ENCODE results near the gene PCSK4.
A peak's percentile ranks its signal among the peaks of the same experiment; 100 is the strongest.
"Not testable (repeated sequence)": the region's sequence is repeated elsewhere in the genome, so short reads cannot be mapped to it uniquely, and the experiment has no call there.

PCSK4 gene

GRCh38 chr19:1490311-1491113, at the start of gene PCSK4:
TSS of gene PCSK4 (minus strand) at chr19:1490350. CDS start at chr19:1490346, 4 bp downstream.
- DNase-seq (ENCODE audit: low spot score), result peak; percentile 96

DNA sequence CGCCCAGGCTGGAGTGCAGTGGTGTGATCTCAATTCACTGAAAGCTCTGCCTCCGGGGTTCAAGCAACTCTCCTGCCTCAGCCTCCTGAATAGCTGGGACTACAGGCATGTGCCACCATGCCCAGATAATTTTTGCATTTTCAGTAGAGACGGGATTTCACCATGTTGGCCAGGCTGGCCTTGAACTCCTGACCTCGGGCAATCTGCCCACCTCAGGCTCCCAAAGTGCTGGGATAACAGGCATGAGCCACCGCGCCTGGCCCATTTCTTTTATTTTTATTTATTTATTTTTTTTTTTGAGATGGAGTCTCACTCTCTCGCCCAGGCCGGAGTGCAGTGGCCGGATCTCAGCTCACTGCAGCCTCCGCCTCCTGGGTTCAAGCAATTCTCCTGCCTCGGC, 49.6 kb upstream of the PCSK4 start:
- not testable (repeated sequence) for DNase-seq (ENCODE audit: low spot score)

DNA sequence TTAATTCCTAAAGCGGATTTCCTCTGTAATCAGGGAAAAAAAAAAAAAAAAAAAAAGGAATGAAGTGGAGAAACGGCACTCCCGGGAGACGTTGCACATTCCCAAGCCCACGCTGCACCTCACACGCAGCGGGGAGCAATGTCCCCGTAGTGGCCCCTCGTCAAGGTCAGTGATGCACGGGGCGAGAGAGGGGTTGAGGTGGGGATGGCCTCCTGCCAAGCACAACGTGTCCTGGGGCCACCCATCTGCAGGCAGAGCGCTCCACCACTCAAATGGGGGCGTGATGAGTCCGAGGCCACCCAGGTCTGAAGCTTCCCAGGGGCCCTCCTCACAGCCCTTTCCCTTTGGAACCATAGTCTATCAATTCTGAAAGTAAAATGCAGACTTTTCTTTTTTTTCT, 48.8 kb upstream of the PCSK4 start:
- no peak for DNase-seq (ENCODE audit: low spot score)

- not testable (repeated sequence) for DNase-seq (ENCODE audit: low spot score)
Observed at GRCh38 chr19:1535699-1536098, 45.5 kb upstream of the PCSK4 start.

DNA sequence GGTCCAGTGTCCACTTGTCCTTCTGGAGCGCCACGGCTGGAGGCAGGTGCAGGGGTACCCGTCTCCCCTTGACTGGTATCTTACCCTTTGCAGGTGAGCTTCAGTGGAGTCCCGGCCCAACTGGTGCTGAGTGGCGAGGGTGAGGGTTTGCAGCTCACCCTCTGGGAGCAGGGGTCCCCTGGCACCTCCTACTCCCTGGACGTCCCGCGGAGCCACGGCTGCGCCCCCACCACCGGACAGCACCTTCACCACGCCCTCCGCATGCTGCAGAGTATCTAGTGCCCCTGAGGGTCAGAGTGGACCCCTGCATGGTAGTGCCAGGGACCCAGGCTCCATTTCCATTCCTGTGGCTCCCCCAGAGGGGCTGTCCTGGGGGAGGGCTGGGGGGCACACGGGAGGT, 44.8 kb upstream of the PCSK4 start:
- DNase-seq (ENCODE audit: low spot score), result no peak

GRCh38 chr19:1533510-1534150, 43.5 kb upstream of the PCSK4 start:
- DNase-seq (ENCODE audit: low spot score), result no peak

DNA sequence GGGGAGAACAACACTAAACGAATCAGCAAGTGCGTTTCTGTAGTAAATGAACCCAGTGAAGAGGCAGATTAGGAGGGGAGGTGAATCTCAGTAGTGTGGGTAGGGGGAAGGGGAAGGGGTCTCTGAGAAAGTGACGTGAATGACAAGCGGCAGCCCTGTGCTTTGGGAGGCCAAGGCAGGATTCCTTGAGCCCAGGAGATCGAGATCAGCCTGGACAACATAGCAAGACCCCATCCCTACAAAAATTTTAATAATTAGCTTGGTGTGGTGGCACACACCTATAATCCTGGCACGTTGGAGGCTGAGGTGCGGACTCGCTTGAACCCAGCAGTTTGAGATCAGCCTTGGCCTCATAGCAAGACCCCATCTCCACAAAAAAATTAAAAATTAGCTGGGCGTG, 41.9 kb upstream of the PCSK4 start:
- DNase-seq (ENCODE audit: low spot score), result no peak

GRCh38 chr19:1531587-1531986, 41.4 kb upstream of the PCSK4 start:
- DNase-seq (ENCODE audit: low spot score), result no peak

DNA sequence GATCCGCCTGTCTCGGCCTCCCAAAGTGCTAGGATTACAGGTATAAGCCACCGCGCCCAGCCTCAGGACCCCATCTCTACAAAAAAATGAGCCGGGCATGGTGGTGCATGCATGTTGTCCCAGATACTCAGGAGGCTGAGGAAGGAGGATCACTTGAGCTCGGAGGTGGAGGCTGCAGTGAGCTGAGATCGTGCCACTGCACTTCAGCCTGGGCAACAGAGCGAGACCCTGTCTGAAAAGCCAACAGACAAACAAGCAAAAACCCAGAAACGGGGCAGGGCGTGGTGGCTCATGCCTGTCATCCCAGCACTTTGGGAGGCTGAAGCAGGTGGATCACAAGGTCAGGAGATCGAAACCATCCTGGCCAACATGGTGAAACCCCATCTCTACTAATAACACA, 40.7 kb upstream of the PCSK4 start:
- not testable (repeated sequence) for DNase-seq (ENCODE audit: low spot score)

- DNase-seq (ENCODE audit: low spot score), result no peak
Observed at GRCh38 chr19:1529430-1529816, 39.3 kb upstream of the PCSK4 start.

GRCh38 chr19:1528596-1529429, 38.7 kb upstream of the PCSK4 start:
- no peak for DNase-seq (ENCODE audit: low spot score)

DNA sequence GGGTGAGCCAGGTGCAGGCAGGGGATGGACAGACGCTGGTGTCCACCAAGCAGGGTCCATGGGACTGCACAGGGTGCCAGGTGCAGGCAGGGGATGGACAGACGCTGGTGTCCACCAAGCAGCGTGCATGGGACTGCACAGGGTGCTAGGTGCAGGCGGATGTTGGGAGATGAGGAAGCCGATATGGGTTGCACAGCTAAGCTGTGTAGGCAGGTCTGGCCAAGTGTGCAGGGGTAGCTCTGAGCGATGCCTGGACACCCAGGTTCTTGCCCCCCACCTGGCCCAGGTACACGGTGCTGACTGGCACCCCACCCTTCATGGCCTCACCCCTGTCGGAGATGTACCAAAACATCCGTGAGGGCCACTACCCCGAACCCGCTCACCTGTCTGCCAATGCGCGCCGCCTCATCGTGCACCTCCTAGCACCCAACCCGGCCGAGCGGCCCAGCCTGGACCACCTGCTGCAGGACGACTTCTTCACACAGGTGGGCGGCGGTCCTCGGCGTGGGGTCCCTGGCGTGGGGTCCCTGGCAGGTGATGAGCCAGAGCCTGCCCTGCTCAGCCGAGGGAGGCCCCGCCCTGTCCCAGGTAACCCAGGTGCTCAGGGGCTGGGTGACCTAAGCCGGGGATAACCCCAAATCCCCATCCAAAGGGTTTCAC, 37.6 kb upstream of the PCSK4 start:
- DNase-seq (ENCODE audit: low spot score), result no peak

DNA sequence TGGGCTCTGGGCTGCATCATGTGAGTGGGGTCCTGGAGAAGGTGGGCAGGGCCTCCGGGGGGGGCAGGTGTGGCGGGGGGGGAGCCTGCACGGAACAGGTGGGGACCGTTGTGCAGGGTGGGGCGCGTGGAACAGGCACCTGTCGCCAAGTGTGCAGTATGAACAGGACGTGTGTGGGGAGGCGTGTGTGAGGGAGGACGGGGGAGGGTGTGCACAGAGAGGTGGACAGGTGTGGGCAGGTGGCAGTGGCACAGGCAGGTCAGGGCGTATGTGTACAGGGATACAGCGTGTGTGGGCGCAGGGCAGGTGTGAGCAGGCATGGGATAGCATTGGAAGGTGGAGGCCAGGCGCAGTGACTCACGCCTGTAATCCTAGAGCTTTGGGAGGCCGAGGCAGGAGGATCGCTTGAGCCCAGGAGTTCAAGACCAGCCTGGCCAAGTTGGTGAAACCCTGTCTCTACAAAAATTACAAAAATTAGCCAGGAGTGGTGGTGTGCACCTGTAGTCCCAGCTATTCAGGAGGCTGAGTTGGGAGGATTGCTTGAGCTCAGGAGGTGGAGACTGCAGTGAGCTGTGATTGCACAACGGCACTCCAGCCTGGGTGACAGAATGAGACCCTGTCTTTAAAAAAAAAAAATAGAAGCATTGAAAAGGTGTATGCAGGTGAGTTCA, 37.0 kb upstream of the PCSK4 start:
- no peak for DNase-seq (ENCODE audit: low spot score)

DNA sequence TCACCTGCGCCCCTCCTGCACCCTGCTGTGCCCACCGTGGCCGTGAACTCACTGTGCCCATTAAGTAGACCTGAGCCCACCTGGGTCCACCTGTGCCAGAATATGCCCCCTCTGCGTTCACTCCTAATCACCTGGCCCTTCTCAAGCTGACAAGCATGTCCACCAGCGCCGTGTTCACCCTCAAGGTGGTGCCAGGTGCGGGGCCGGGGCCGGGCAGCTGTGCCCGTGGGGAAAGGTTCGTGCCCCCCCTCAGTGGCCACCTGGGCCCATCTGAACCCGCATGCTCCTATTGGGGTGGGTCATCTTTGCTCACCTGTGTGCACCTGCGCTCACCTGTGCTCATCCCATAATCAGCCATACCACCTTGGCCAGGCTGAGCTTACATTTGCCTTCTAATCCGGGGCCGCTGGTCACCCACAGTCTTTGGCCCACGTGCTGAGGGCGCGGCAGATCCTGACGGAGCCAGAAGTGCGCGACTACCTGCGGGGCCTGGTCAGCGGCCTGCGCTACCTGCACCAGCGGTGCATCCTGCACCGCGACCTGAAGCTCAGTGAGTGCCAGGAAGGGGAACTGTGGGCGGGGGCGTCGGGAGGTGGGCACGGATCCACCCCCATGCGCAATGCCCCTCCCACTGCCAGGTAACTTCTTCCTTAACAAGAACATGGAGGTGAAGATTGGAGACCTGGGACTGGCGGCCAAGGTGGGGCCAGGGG, 36.1 kb upstream of the PCSK4 start:
- DNase-seq (ENCODE audit: low spot score), result no peak

- DNase-seq (ENCODE audit: low spot score), result no peak
Observed at GRCh38 chr19:1525343-1525742, 35.2 kb upstream of the PCSK4 start.

- DNase-seq (ENCODE audit: low spot score), result no peak
Observed at GRCh38 chr19:1524972-1525325, 34.8 kb upstream of the PCSK4 start.

GRCh38 chr19:1524287-1524971, 34.3 kb upstream of the PCSK4 start:
- peak; percentile 12 for DNase-seq (ENCODE audit: low spot score)

DNA sequence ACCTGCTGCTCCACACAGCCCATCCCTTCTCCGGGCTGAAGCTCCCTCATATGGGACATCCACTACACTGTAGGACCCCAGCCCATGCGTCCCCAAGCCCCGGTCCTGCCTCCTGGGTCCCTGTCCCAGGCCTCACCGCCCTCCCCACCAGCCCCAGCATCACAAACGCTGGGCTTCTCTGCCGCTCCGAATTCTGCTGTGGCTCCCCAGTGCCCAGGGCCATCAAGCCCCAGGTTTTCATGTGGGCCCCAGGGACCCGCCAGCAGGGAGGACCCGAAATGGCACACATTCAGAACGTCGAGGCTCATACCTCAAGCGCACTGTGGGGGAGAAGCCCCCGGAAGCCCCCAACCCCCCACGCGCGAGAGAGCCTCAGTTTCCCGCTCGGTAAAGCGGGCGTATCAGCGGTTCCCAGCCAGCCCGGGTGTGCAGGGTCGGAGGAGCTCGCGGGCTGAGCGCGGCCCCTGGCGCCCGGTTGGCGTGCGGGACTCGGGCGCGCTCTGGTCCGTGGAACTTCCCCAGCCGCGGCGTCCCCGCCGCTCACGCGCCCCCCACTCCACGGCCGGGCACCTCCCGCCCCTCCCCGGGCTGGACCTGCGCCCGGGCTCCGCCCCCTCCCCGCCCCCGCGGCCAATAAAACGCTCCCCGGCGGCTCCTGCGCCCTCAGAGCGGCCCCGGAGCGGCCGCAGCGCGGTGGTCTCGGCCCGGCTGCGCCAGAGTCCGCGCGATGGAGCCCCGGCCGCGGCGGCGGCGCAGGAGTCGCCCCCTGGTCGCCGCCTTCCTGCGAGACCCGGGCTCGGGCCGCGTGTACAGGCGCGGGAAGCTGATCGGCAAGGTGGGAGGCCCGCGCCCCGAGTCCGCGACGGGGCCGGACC, 33.5 kb upstream of the PCSK4 start, which contains the start of gene PLK5:
Gene PLK5 (plus strand): TSS at position 666 of the 875 bp plus-strand sequence. CDS start 2,920 bp downstream, outside the sequence.
- DNase-seq (ENCODE audit: low spot score), result peak; percentile 22

DNA sequence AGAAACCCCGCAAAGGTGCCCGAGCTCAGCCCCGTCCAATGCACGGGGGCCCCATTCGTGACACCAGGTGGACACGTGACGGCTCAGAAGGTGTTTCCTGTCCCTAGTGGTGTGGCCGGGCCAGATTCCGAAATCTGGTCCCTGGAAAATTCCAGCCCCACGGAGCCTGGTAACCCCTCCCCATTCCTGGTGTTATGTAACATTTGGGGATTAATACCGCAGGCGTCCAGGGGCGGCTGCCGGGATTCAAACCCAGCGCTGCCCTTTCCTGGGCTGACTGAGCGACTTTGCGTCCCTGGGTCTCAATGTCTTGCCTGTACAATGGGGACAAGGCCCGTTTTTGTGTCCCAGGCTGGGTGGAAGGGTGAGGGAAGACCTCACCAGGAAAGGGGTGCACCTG, 32.7 kb upstream of the PCSK4 start:
- no peak for DNase-seq (ENCODE audit: low spot score)

Measured in AG20443 (cell line).